NCI-H524 treated with DMSO at 0.1 percent for 48 hours (cell line): Measurements from ENCODE around the gene ENG.
"Not testable (repeated sequence)": the region's sequence is repeated elsewhere in the genome, so short reads cannot be mapped to it uniquely, and the experiment has no call there.

Source experiments
- DNase-seq: peaks from one replicate; lab custom pipeline; 2025; lab: John Stamatoyannopoulos, UW

Gene ENG

GRCh38 chr9:127865645-127866464 is 11.4 kb upstream of the ENG start:
- DNase-seq, result no peak

GRCh38 chr9:127863191-127863621 is 8.7 kb upstream of the ENG start:
- DNase-seq, result peak; percentile 18

- DNase-seq, result no peak
These were observed 7.9 kb upstream of the ENG start for GRCh38 chr9:127862075-127863011.

GRCh38 chr9:127860779-127861178 is 6.3 kb upstream of the ENG start:
- no peak for DNase-seq

- no peak for DNase-seq
These were observed 5.8 kb upstream of the ENG start for GRCh38 chr9:127860260-127860659.

- DNase-seq, result peak; percentile 91
These were observed 3.6 kb upstream of the ENG start for GRCh38 chr9:127858041-127858512.

- no peak for DNase-seq
These were observed 2.8 kb upstream of the ENG start for GRCh38 chr9:127857278-127857677.

GRCh38 chr9:127856729-127857116 is 2.3 kb upstream of the ENG start:
- DNase-seq, result no peak

- DNase-seq, result no peak
These were observed 1.8 kb upstream of the ENG start for GRCh38 chr9:127856094-127856728.

GRCh38 chr9:127855522-127855921 is 1.1 kb upstream of the ENG start:
- no peak for DNase-seq

GRCh38 chr9:127854960-127855359 is 502 bp upstream of the ENG start:
- DNase-seq, result no peak

- DNase-seq, result no peak
These were observed 910 bp downstream of the ENG start for GRCh38 chr9:127853312-127854183.

GRCh38 chr9:127852829-127853228 is 1.6 kb downstream of the ENG start:
- no peak for DNase-seq

GRCh38 chr9:127850286-127850830 is 4.1 kb downstream of the ENG start:
- DNase-seq, result no peak

- DNase-seq, result no peak
These were observed 5.5 kb downstream of the ENG start for GRCh38 chr9:127848756-127849504.

GRCh38 chr9:127847833-127848755 is 6.4 kb downstream of the ENG start:
- DNase-seq, result no peak

- no peak for DNase-seq
These were observed 7.3 kb downstream of the ENG start for GRCh38 chr9:127847178-127847510.

GRCh38 chr9:127846443-127847177 is 7.8 kb downstream of the ENG start:
- no peak for DNase-seq

GRCh38 chr9:127845619-127846018 is 8.8 kb downstream of the ENG start:
- not testable (repeated sequence) for DNase-seq
